Peyer's patch (tissue), 4 donors: Measurements from ENCODE around the gene PPM1E. TPM values are rescaled to one million over a fixed set of nuclear protein-coding genes. Genes with fewer than 3 reads are reported as not detected.

Source experiments
- DNase-seq, 3 donors: peaks; one replicate each; pipeline ENCODE4 v3.0.0-alpha.2; 2017 to 2019
- H3K27ac ChIP-seq, 4 donors: fragments of 200-600 bp; sonication (generic); one replicate each; pipeline ENCODE4 v1.5.1; 2016 to 2019
- H3K27me3 ChIP-seq, 2 donors: fragments of 200-600 bp; sonication (generic); one replicate each; pipeline ENCODE4 v1.5.1; 2019
- H3K36me3 ChIP-seq, 3 donors: fragments of 200-600 bp; sonication (generic); one replicate each; pipeline ENCODE4 v1.5.1; 2016 to 2019
- H3K4me1 ChIP-seq, 4 donors: fragments of 200-600 bp; sonication (generic); one replicate each; pipeline ENCODE4 v1.5.1; 2016 to 2019
- H3K4me3 ChIP-seq, 4 donors: fragments of 200-600 bp; sonication (generic); 1 replicate in 3 of 4; 2 replicates in 1 of 4; pipeline ENCODE4 v1.5.1; 2016 to 2019; ENCODE audit warnings: mild to moderate bottlenecking in 1 of 4
- H3K9me3 ChIP-seq, 4 donors: fragments of 200-600 bp; sonication (generic); one replicate each; pipeline ENCODE4 v1.5.1; 2016 to 2019; ENCODE audit warnings: mild to moderate bottlenecking in 1 of 4
- CTCF ChIP-seq, 6 experiments: fragments of 450-650 bp in 4 of 6; fragments of 200-600 bp in 2 of 6; sonication (generic) in 1 of 6; IDR thresholded peaks; one replicate each; pipeline ENCODE4 v1.5.1; 2017 to 2019; ENCODE audit warnings: antibody characterized with exemption in 6 of 6, mild to moderate bottlenecking in 3 of 6, moderate library complexity in 1 of 6
- POLR2A ChIP-seq, 2 donors: fragments of 450-650 bp; IDR thresholded peaks; one replicate each; pipeline ENCODE4 v1.5.1; 2017; ENCODE audit warnings: antibody characterized with exemption in 2 of 2, mild to moderate bottlenecking in 2 of 2, moderate library complexity in 2 of 2
- total RNA-seq, 4 donors: library from RNA; depleted of rRNA; stranded (reverse); fragments of >200 nt; gene quantifications; one replicate each; pipeline ENCODE4 v1.1.0, GENCODE V29; 2016

The PPM1E gene
- total RNA-seq, result under 1 TPM in 2 of 4 donors, not detected in 2; 0.13 to 0.18 TPM

- H3K4me3 ChIP-seq, result peak within 1 kb of the TSS; percentile 35 to 64 (median 52)
Measured at GRCh38 chr17:58755577-58756245, at the start of gene PPM1E. Gene PPM1E (plus strand): TSS chr17:58755854.

DNA sequence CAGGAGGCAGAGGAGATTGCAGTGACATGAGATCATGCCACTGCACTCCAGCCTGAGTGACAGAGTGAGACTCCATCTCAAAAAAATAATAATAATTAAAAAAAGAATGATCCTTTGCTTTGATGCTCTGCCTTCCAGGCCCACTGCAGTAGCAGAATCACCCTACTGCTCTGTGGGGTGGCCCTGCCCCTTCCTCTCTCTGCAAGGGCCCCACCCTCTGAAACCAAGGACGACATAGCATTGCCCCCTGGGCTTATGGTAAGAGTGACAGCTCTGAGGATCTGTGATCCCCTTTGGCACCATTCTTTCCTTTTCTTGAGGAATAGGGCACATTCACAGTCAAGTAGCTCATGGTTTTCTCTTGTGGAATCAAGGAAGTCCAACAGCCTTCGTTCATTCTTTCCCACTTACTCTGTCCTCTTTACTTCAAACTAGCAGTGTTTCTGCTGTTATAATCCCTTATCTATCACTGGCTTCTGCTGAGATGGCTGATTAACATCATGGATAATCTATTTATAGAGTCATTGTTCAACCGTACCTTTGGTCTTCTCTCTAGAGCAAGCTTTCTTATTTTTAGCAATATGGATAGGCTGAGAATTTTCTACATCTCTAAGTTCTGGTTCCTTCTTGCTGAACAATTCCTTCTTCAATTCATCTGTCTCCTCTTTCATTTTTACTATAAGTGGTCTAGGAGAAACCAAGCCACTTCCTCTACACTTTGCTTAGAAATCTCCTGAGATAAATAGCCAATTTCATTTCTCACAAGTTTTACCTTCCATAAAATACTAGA, 49.1 kb upstream of the PPM1E start:
- H3K27ac ChIP-seq, result no peak overlapping the region
- H3K4me3 ChIP-seq, result no peak overlapping the region
- H3K4me1 ChIP-seq, result no peaks in the 10 kb centered on the region
- H3K9me3 ChIP-seq, result no peaks in the 10 kb centered on the region
- no peak for DNase-seq
- no peaks in the 10 kb centered on the region for H3K27me3 ChIP-seq
- H3K36me3 ChIP-seq, result no peaks in the 10 kb centered on the region
- TF ChIP-seq POLR2A (IDR thresholded peaks at IDR 0.05), result no peak
- TF ChIP-seq CTCF (IDR thresholded peaks at IDR 0.05), result no peak

More at GRCh38 chr17:58755577-58756245, at the start of gene PPM1E:
- Histone ChIP-seq H3K4me1 (peaks cover 0 to 20% (median 13%) of the 10 kb centered on the region in 4 donors), H3K36me3 (no peaks in the 10 kb centered on the region), H3K27ac (no peak within 1 kb of the TSS), H3K27me3 (no peaks in the 10 kb centered on the region), H3K9me3 (no peaks in the 10 kb centered on the region)
- no peak for TF ChIP-seq POLR2A (IDR thresholded peaks at IDR 0.05)
- TF ChIP-seq CTCF (IDR thresholded peaks at IDR 0.05), result no peak
- peak in 2 of 3 donors; percentile 54 to 56 for DNase-seq

GRCh38 chr17:58710948-58711552, 44.6 kb upstream of the PPM1E start:
- no peaks in the 10 kb centered on the region for H3K4me1 ChIP-seq
- H3K9me3 ChIP-seq, result no peaks in the 10 kb centered on the region
- H3K27ac ChIP-seq, result no peak overlapping the region
- TF ChIP-seq POLR2A (IDR thresholded peaks at IDR 0.05) (no peak), CTCF (IDR thresholded peaks at IDR 0.05) (peak in 5 of 6 experiments; percentile 69 to 83 (median 78))
- peak in 2 of 3 donors; percentile 54 to 64 for DNase-seq
- H3K27me3 ChIP-seq, result no peaks in the 10 kb centered on the region
- no peak overlapping the region for H3K4me3 ChIP-seq
- no peaks in the 10 kb centered on the region for H3K36me3 ChIP-seq

- H3K27ac ChIP-seq, result no peak overlapping the region
- DNase-seq, result no peak
- no peaks in the 10 kb centered on the region for H3K9me3 ChIP-seq
- no peaks in the 10 kb centered on the region for H3K4me1 ChIP-seq
- H3K36me3 ChIP-seq, result peaks cover 0 to 3% (median 0%) of the 10 kb centered on the region in 3 donors
- no peak overlapping the region for H3K4me3 ChIP-seq
- TF ChIP-seq POLR2A (IDR thresholded peaks at IDR 0.05), result no peak
- TF ChIP-seq CTCF (IDR thresholded peaks at IDR 0.05), result no peak
- no peaks in the 10 kb centered on the region for H3K27me3 ChIP-seq
Measured at GRCh38 chr17:58722274-58722673, 33.4 kb upstream of the PPM1E start.

GRCh38 chr17:58722696-58723095, 33.0 kb upstream of the PPM1E start:
- DNase-seq, result no peak
- no peaks in the 10 kb centered on the region for H3K9me3 ChIP-seq
- no peaks in the 10 kb centered on the region for H3K4me1 ChIP-seq
- H3K4me3 ChIP-seq, result no peak overlapping the region
- no peak overlapping the region for H3K27ac ChIP-seq
- no peaks in the 10 kb centered on the region for H3K36me3 ChIP-seq
- no peaks in the 10 kb centered on the region for H3K27me3 ChIP-seq
- TF ChIP-seq POLR2A (IDR thresholded peaks at IDR 0.05) (no peak), CTCF (IDR thresholded peaks at IDR 0.05) (no peak)
